Bronchial epithelial cell (primary cell): ENCODE measurements around the gene DARS1. TPM values are rescaled to one million over a fixed set of nuclear protein-coding genes. Genes with fewer than 3 reads are reported as not detected.
"Not testable (repeated sequence)": the region's sequence is repeated elsewhere in the genome, so short reads cannot be mapped to it uniquely, and the experiment has no call there.

Experiments
- DNase-seq: peaks from one replicate; pipeline ENCODE4 v3.0.0-alpha.2; 2010; ENCODE audit warnings: low read depth
- FAIRE-seq: peaks from 2 replicates; lab custom pipeline; 2011; peaks lifted over from hg19 to GRCh38; lab: Jason Lieb, UNC
- H3K27me3 ChIP-seq: 2 replicates; pipeline ENCODE4 v1.5.1; 2011; ENCODE audit warnings: low read length; ENCODE audit not compliant: control insufficient read depth, insufficient read depth
- H3K36me3 ChIP-seq: 2 replicates; pipeline ENCODE4 v1.5.1; 2011; ENCODE audit warnings: low read length; ENCODE audit not compliant: control insufficient read depth, insufficient read depth
- H3K4me3 ChIP-seq: 2 replicates; pipeline ENCODE4 v1.5.1; 2011; ENCODE audit warnings: mild to moderate bottlenecking, low read depth, low read length, control low read depth
- total RNA-seq: library from RNA; depleted of rRNA; stranded (reverse); fragments of >200 nt; gene quantifications from 2 replicates; pipeline ENCODE4 v1.2.1, GENCODE V29; 2014
- TF ChIP-seq, protein P1 (sequence below): IDR thresholded peaks from 2 replicates; pipeline ENCODE4 v1.5.1; 2011; ENCODE audit warnings: mild to moderate bottlenecking, moderate library complexity, low read length, control low read depth, inconsistent platforms; ENCODE audit not compliant: insufficient read depth, severe bottlenecking

DARS1 gene
- total RNA-seq, 1 donor from 2014 or later, result 111 TPM

DNA sequence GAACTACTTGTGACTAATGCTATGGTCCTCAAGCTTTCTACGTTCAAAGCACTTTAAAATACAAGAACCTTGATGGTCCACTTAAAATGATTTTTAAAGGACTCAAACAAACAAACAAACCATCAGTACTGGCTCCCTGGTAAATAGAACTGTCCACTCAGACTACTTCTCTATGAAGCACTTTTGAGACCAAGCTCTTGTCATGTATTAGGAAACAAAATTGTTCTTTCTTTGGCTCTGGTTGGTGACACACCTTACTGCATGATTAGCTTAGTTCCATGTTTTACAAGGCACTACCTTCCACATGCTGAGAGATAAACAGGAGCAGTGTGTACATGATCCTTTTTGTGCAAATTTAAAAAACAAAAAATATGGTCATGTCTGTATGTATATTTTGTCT lies 19.7 kb downstream of the DARS1 start:
- no peak for DNase-seq
- no peaks in the 10 kb centered on the region for H3K27me3 ChIP-seq
- peaks cover 6% of the 10 kb centered on the region for H3K36me3 ChIP-seq
- TF ChIP-seq, protein P1, sequence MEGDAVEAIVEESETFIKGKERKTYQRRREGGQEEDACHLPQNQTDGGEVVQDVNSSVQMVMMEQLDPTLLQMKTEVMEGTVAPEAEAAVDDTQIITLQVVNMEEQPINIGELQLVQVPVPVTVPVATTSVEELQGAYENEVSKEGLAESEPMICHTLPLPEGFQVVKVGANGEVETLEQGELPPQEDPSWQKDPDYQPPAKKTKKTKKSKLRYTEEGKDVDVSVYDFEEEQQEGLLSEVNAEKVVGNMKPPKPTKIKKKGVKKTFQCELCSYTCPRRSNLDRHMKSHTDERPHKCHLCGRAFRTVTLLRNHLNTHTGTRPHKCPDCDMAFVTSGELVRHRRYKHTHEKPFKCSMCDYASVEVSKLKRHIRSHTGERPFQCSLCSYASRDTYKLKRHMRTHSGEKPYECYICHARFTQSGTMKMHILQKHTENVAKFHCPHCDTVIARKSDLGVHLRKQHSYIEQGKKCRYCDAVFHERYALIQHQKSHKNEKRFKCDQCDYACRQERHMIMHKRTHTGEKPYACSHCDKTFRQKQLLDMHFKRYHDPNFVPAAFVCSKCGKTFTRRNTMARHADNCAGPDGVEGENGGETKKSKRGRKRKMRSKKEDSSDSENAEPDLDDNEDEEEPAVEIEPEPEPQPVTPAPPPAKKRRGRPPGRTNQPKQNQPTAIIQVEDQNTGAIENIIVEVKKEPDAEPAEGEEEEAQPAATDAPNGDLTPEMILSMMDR, result no peak
- no peak overlapping the region for H3K4me3 ChIP-seq
- no peak for FAIRE-seq

DNA sequence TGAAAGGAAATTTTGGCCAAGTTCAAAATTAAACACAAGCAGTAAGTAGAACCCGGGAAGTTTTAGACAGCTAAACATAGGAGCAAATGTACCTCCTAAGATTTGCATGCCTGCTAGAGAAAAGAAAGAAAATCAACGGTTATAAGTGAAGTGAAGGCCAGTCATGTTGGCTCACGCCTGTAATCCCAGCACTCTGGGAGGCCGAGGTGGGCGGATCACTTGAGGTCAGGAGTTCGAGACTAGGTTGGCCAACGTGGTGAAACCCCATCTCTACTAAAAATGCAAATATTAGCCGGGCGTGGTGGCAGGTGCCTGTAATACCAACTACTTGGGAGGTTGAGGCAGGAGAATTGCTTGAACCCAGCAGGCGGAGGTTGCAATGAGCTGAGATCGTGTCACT lies 21.0 kb downstream of the DARS1 start:
- peak; percentile 22 for DNase-seq
- H3K36me3 ChIP-seq, FAIRE-seq, H3K4me3 ChIP-seq, H3K27me3 ChIP-seq: not testable (repeated sequence)

DNA sequence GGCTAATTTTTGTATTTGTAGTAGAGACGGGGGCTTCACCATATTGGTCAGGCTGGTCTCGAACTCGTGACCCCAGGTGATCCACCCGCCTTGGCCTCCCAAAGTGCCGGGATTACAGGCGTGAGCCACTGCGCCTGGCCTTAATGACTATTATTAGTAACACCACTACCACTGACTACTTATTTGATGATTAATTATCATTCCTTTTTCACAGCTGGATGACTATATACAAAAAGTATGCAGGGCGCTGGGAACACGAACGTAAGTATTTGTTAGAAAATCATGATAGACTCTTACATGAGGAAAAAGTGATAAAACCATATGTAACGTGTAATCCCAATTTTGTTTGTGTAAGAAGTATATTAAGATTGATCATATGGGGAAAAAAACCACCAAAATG lies 21.6 kb downstream of the DARS1 start:
- DNase-seq (peak; percentile 85), FAIRE-seq (no peak)
- H3K27me3 ChIP-seq, result no peaks in the 10 kb centered on the region
- H3K36me3 ChIP-seq, result peaks cover 7% of the 10 kb centered on the region
- TF ChIP-seq, protein P1, result no peak
- H3K4me3 ChIP-seq, result no peak overlapping the region

DNA sequence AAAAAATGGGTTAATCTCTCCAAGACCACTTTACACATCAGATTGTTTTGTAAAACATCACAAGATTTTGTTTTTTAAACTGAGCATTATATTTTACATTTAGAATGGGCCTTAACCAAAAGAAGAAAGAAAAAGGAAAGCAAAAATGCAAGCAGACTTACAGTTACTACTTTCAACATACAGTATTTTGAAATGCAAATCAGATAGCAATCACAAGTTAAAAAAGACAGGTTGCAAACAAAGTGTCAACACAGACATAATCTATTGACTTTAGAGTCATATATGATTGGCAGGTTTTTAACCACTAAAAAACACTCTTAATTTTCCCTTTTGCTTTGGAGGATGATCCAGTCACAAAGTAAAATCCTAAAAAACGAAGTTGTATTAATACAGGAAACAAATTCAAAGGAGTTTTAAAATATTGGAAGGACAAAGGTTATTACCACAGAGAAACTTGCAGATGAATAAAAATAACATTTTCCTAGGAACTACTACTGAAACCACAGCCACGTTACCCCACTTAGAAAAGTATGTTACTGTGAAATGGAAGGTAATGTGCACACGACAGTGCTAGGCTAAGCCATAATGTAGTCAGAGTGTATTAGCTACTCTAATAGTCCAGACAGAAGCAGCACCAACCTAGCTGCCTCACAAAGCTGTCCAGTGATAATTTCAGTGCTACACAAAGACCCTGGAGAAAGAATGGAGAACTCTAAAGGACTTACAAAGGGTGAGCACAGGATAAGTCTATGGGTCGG lies 22.9 kb downstream of the DARS1 start:
- no peak for FAIRE-seq
- TF ChIP-seq, protein P1, result no peak

DNA sequence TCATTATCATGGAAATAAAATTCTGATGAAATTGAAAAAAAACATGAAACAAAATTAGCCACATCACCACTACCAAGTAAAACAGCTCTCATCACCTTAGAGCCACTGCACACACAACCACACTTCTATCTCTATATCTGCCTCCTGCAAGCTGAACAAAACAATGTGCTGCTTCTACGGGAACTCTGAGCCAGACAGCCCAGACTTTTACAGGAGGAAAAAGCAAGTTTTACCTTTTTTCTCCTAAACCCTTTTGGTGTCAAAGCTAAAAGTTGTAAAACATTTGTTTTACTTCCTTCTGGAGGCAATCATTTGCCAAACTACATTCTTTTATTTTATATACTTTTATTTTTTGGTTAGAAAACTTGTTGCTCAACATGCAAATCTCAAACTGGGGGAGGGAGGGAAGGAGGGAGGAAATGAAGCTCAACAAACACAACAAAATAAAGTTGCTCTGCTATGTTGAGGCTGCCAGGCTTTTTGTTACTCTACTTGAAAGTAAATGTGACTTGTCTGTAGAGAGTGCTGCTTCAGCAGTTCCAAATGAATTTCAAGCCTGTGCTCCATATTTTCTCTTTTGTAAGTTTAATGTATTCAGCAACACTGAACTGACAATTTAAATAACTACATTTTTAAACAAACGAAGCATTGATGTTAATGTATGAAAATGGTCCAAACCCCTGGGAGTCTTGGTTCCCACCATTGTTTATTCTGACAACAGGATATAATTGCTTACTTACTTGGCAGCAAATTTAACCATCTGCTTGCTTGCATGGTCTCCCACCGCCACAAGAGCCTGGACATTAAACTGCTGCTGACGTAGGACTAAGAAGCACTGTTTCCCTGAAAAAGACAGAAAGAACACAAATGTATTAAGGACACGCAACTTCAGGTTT lies 24.5 kb downstream of the DARS1 start:
- H3K4me3 ChIP-seq, result no peak overlapping the region
- H3K27me3 ChIP-seq, result no peaks in the 10 kb centered on the region
- DNase-seq, result no peak
- TF ChIP-seq, protein P1, result no peak
- no peak for FAIRE-seq
- H3K36me3 ChIP-seq, result peaks cover 7% of the 10 kb centered on the region

More for the DNA sequence above, 22.9 kb downstream of the DARS1 start:
- Histone ChIP-seq H3K36me3 (peaks cover 7% of the 10 kb centered on the region), H3K4me3 (no peak overlapping the region), H3K27me3 (no peaks in the 10 kb centered on the region)
- no peak for DNase-seq

DNA sequence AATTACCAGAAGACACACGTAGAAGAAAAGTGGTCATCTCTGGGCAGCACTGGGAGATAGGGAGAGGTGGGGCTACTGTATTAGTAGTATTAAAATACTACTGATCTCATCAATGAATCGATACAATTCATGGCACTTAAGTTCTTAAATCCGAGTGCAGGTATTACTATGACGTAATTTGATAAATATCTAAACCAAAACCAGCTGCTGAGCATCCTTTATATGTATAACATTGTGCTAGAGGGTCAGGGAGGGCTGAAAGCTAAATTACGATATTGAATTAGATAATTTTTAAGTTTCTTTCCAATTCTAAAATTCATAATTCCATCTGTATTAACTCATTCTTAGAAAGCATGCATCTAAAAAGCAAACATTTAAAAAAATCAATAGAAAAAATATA lies 25.3 kb downstream of the DARS1 start:
- H3K36me3 ChIP-seq, result peaks cover 7% of the 10 kb centered on the region
- H3K27me3 ChIP-seq, result no peaks in the 10 kb centered on the region
- DNase-seq (no peak), FAIRE-seq (no peak)
- TF ChIP-seq, protein P1, result no peak
- H3K4me3 ChIP-seq, result no peak overlapping the region

DNA sequence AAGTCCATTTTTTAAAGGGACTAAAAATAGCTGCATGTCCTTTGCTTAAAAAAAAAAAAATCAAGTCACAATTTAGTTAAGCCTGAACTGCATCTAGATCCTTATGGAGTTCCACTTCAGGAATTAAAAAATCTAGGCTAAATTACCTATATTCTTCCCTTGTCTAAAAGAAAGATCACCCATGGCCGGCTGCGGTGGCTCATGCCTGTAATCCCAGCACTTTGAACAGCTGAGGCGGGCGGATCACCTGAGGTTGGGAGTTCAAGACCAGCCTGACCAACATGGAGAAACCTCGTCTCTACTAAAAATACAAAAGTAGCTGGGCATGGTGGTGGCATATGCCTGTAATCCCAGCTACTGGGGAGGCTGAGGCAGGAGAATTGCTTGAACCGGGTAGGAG lies 26.5 kb downstream of the DARS1 start:
- not testable (repeated sequence) for H3K27me3 ChIP-seq, FAIRE-seq, DNase-seq, H3K36me3 ChIP-seq, H3K4me3 ChIP-seq
